ENCODE measurements around the gene C16orf95. TPM values are rescaled to one million over a fixed set of nuclear protein-coding genes. Genes with fewer than 3 reads are reported as not detected.

The C16orf95 gene
- total and polyA plus RNA-seq, 4 donors = 2.0 to 6.2 (median 4.6) TPM

DNA sequence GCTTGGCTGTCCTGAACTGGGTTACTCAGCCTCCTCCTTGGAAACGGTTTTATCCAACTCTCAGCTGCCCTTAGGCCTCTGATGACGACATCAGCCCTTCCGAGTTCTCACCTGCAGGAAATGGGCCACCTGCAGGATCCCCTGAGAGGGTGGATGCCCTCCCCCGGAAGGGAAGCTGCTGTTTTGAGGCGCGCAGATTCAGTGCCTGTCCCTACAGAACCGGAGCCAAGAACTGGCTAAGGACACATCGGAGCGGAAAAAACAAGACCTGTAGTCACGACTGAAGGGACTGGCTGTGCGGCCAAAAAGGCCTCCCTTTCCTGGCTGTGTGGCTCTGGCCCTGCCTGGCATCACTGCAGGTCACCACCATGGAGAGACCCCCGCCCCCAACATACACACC lies 11.7 kb upstream of the C16orf95 start:
- 85% methylated on average over 12 of the region's 12 CpGs for WGBS
- H3K36me3 ChIP-seq (ENCODE audit: control insufficient read depth in 4 of 4, insufficient read depth in 3 of 4, low read depth in 1 of 4, low read length in 3 of 4) = peaks cover 14 to 51% (median 18%) of the 10 kb centered on the region in 4 donors
- H3K27ac ChIP-seq (ENCODE audit: low read depth in 1 of 2, low read length in 2 of 2) = no peak overlapping the region
- no peak overlapping the region for H3K4me3 ChIP-seq (ENCODE audit: low read depth in 1 of 3, low read length in 3 of 3)
- no peak overlapping the region for H3K9ac ChIP-seq (ENCODE audit: low read depth in 1 of 2, low read length in 2 of 2)
- TF ChIP-seq FOXA2 (IDR thresholded peaks at IDR 0.05) (no peak), GABPA (IDR thresholded peaks at IDR 0.05 in 1 of 2, conservative IDR thresholded peaks at IDR 0.05 in 1 of 2) (no peak), FOXA1 (IDR thresholded peaks at IDR 0.05) (no peak)
- H3K4me1 ChIP-seq (ENCODE audit: control insufficient read depth in 4 of 4, insufficient read depth in 4 of 4, low read length in 3 of 4) = peaks cover 0 to 3% (median 0%) of the 10 kb centered on the region in 4 donors
- no peaks in the 10 kb centered on the region for H3K27me3 ChIP-seq (ENCODE audit: control insufficient read depth in 4 of 4, insufficient read depth in 4 of 4, low read length in 3 of 4)
- H3K9me3 ChIP-seq (ENCODE audit: control insufficient read depth in 4 of 4, low read length in 3 of 4) = no peaks in the 10 kb centered on the region
- DNase-seq (ENCODE audit: low spot score) = no peak

DNA sequence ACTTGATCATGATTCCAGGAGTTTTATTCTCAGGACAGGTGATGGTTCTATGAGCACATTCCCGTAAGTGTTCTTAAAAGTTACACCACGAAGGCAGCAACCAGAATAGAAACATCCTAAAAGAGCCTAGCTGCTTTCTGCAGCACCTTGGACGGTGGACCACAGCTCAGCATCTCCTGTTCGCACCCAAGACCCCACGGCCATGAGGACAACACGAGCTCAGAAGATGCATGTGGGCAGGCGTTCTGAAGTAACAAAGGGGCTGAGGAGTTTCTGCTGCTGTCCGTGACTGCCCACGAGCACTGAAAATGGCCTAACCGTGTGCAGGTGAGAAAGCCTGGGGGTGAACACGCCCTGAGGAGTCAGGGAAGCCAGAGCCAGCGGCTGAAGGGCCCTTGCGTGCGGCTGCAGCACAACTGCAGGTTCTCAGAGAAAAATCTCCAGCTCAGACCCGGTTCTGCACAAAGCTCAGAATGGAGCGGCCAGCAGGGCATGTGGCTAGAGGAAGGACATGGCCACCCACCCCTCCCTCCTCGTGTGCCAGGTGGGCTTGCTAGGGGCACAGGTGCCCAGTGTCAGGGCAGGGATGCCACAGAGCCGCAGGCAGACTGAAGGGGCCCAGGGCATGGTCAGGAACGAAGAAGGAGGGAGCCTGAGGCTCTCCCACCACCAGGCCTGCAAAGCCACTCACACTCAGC lies 10.8 kb upstream of the C16orf95 start:
- H3K4me3 ChIP-seq (ENCODE audit: low read depth in 1 of 3, low read length in 3 of 3) = no peak overlapping the region
- peaks cover 0 to 3% (median 0%) of the 10 kb centered on the region in 4 donors for H3K4me1 ChIP-seq (ENCODE audit: control insufficient read depth in 4 of 4, insufficient read depth in 4 of 4, low read length in 3 of 4)
- no peak for DNase-seq (ENCODE audit: low spot score)
- TF ChIP-seq SP1 (IDR thresholded peaks at IDR 0.05) (no peak), RAD21 (IDR thresholded peaks at IDR 0.05) (no peak), EGR1 (IDR thresholded peaks at IDR 0.05; ENCODE audit: low read depth in 2 of 2) (no peak), FOXA2 (IDR thresholded peaks at IDR 0.05) (no peak), GABPA (IDR thresholded peaks at IDR 0.05 in 1 of 2, conservative IDR thresholded peaks at IDR 0.05 in 1 of 2) (no peak), HNF4G (IDR thresholded peaks at IDR 0.05) (no peak), YY1 (IDR thresholded peaks at IDR 0.05) (no peak), NR2F2 (IDR thresholded peaks at IDR 0.05) (no peak), JUND (IDR thresholded peaks at IDR 0.05) (no peak)
- TF ChIP-seq, protein P1, sequence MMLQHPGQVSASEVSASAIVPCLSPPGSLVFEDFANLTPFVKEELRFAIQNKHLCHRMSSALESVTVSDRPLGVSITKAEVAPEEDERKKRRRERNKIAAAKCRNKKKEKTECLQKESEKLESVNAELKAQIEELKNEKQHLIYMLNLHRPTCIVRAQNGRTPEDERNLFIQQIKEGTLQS (IDR thresholded peaks at IDR 0.05) = no peak
- TF ChIP-seq, protein P2, sequence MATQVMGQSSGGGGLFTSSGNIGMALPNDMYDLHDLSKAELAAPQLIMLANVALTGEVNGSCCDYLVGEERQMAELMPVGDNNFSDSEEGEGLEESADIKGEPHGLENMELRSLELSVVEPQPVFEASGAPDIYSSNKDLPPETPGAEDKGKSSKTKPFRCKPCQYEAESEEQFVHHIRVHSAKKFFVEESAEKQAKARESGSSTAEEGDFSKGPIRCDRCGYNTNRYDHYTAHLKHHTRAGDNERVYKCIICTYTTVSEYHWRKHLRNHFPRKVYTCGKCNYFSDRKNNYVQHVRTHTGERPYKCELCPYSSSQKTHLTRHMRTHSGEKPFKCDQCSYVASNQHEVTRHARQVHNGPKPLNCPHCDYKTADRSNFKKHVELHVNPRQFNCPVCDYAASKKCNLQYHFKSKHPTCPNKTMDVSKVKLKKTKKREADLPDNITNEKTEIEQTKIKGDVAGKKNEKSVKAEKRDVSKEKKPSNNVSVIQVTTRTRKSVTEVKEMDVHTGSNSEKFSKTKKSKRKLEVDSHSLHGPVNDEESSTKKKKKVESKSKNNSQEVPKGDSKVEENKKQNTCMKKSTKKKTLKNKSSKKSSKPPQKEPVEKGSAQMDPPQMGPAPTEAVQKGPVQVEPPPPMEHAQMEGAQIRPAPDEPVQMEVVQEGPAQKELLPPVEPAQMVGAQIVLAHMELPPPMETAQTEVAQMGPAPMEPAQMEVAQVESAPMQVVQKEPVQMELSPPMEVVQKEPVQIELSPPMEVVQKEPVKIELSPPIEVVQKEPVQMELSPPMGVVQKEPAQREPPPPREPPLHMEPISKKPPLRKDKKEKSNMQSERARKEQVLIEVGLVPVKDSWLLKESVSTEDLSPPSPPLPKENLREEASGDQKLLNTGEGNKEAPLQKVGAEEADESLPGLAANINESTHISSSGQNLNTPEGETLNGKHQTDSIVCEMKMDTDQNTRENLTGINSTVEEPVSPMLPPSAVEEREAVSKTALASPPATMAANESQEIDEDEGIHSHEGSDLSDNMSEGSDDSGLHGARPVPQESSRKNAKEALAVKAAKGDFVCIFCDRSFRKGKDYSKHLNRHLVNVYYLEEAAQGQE (IDR thresholded peaks at IDR 0.05) = no peak
- H3K36me3 ChIP-seq (ENCODE audit: control insufficient read depth in 4 of 4, insufficient read depth in 3 of 4, low read depth in 1 of 4, low read length in 3 of 4) = peaks cover 12 to 42% (median 14%) of the 10 kb centered on the region in 4 donors
- H3K9me3 ChIP-seq (ENCODE audit: control insufficient read depth in 4 of 4, low read length in 3 of 4) = no peaks in the 10 kb centered on the region
- H3K27me3 ChIP-seq (ENCODE audit: control insufficient read depth in 4 of 4, insufficient read depth in 4 of 4, low read length in 3 of 4) = no peaks in the 10 kb centered on the region
- H3K9ac ChIP-seq (ENCODE audit: low read depth in 1 of 2, low read length in 2 of 2) = no peak overlapping the region
- no peak overlapping the region for H3K27ac ChIP-seq (ENCODE audit: low read depth in 1 of 2, low read length in 2 of 2)
- 93% methylated on average over 19 of the region's 19 CpGs for WGBS

DNA sequence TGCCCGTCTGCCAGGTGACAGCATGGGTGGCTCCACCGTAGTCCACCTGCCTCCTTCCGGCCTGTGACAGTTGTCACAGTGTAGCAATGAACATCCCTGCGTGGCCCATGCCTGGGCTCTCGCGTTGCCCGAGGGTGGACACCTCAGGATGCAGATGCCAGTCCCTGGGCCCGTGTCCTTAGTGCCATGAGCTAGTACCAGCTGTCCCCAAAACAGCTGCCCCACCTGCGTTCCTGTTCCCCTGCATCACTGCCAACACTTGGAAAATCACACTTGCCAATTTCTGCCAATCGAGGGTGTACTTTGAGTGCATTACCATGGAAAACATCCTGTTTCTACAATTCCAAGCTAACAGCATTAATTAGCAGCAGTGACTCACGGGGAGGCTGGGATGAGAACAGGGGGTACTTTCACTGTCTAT lies 9.0 kb upstream of the C16orf95 start:
- TF ChIP-seq RXRA (IDR thresholded peaks at IDR 0.05) (no peak), SP1 (IDR thresholded peaks at IDR 0.05) (no peak), FOXA2 (IDR thresholded peaks at IDR 0.05) (no peak), YY1 (IDR thresholded peaks at IDR 0.05) (no peak), GABPA (IDR thresholded peaks at IDR 0.05 in 1 of 2, conservative IDR thresholded peaks at IDR 0.05 in 1 of 2) (no peak), EGR1 (IDR thresholded peaks at IDR 0.05; ENCODE audit: low read depth in 2 of 2) (no peak), HNF4G (IDR thresholded peaks at IDR 0.05) (no peak), HNF4A (conservative IDR thresholded peaks at IDR 0.05) (no peak)
- TF ChIP-seq, protein P3, sequence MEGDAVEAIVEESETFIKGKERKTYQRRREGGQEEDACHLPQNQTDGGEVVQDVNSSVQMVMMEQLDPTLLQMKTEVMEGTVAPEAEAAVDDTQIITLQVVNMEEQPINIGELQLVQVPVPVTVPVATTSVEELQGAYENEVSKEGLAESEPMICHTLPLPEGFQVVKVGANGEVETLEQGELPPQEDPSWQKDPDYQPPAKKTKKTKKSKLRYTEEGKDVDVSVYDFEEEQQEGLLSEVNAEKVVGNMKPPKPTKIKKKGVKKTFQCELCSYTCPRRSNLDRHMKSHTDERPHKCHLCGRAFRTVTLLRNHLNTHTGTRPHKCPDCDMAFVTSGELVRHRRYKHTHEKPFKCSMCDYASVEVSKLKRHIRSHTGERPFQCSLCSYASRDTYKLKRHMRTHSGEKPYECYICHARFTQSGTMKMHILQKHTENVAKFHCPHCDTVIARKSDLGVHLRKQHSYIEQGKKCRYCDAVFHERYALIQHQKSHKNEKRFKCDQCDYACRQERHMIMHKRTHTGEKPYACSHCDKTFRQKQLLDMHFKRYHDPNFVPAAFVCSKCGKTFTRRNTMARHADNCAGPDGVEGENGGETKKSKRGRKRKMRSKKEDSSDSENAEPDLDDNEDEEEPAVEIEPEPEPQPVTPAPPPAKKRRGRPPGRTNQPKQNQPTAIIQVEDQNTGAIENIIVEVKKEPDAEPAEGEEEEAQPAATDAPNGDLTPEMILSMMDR (IDR thresholded peaks at IDR 0.05; ENCODE audit: low read depth, low read length, missing input control) = no peak
- TF ChIP-seq, protein P1 (IDR thresholded peaks at IDR 0.05) = no peak
- TF ChIP-seq, protein P4, sequence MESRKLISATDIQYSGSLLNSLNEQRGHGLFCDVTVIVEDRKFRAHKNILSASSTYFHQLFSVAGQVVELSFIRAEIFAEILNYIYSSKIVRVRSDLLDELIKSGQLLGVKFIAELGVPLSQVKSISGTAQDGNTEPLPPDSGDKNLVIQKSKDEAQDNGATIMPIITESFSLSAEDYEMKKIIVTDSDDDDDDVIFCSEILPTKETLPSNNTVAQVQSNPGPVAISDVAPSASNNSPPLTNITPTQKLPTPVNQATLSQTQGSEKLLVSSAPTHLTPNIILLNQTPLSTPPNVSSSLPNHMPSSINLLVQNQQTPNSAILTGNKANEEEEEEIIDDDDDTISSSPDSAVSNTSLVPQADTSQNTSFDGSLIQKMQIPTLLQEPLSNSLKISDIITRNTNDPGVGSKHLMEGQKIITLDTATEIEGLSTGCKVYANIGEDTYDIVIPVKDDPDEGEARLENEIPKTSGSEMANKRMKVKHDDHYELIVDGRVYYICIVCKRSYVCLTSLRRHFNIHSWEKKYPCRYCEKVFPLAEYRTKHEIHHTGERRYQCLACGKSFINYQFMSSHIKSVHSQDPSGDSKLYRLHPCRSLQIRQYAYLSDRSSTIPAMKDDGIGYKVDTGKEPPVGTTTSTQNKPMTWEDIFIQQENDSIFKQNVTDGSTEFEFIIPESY (IDR thresholded peaks at IDR 0.05) = no peak
- TF ChIP-seq, protein P5, sequence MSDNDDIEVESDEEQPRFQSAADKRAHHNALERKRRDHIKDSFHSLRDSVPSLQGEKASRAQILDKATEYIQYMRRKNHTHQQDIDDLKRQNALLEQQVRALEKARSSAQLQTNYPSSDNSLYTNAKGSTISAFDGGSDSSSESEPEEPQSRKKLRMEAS (IDR thresholded peaks at IDR 0.05) = no peak
- Histone ChIP-seq H3K9ac (ENCODE audit: low read depth in 1 of 2, low read length in 2 of 2) (no peak overlapping the region), H3K36me3 (ENCODE audit: control insufficient read depth in 4 of 4, insufficient read depth in 3 of 4, low read depth in 1 of 4, low read length in 3 of 4) (peaks cover 11 to 30% (median 12%) of the 10 kb centered on the region in 4 donors), H3K27me3 (ENCODE audit: control insufficient read depth in 4 of 4, insufficient read depth in 4 of 4, low read length in 3 of 4) (no peaks in the 10 kb centered on the region), H3K9me3 (ENCODE audit: control insufficient read depth in 4 of 4, low read length in 3 of 4) (no peaks in the 10 kb centered on the region), H3K4me1 (ENCODE audit: control insufficient read depth in 4 of 4, insufficient read depth in 4 of 4, low read length in 3 of 4) (peaks cover 0 to 3% (median 0%) of the 10 kb centered on the region in 4 donors), H3K4me3 (ENCODE audit: low read depth in 1 of 3, low read length in 3 of 3) (no peak overlapping the region), H3K27ac (ENCODE audit: low read depth in 1 of 2, low read length in 2 of 2) (no peak overlapping the region)
- 70% methylated on average over 11 of the region's 11 CpGs for WGBS
- DNase-seq (ENCODE audit: low spot score) = no peak

Measured in liver (tissue), 9 donors.